D721Med (cell line): Measurements from ENCODE around the gene PLVAP.
A peak's percentile ranks its signal among the peaks of the same experiment; 100 is the strongest.

Source experiments
- DNase-seq: peaks from one replicate; pipeline ENCODE4 v3.0.0; 2011; ENCODE audit warnings: low spot score; ENCODE audit not compliant: insufficient read length
- FAIRE-seq: peaks from 2 replicates; lab custom pipeline; 2011; peaks lifted over from hg19 to GRCh38; lab: Jason Lieb, UNC
- CTCF ChIP-seq: IDR thresholded peaks from 2 replicates; pipeline ENCODE4 v1.5.1; 2012; ENCODE audit warnings: mild to moderate bottlenecking, control low read depth; ENCODE audit not compliant: insufficient read depth; ENCODE audit errors: missing control alignments

Gene PLVAP

GRCh38 chr19:17376935-17377600, at the start of gene PLVAP:
TSS of gene PLVAP (minus strand) at chr19:17377342. CDS start at chr19:17377288, 54 bp downstream.
- FAIRE-seq (no peak), DNase-seq (no peak)
- TF ChIP-seq CTCF, result no peak

GRCh38 chr19:17424743-17425365, 47.7 kb upstream of the PLVAP start:
- peak; percentile 27 for TF ChIP-seq CTCF
- peak; percentile 86 for DNase-seq
- no peak for FAIRE-seq

GRCh38 chr19:17423429-17424208, 46.5 kb upstream of the PLVAP start:
- FAIRE-seq, result no peak
- DNase-seq, result no peak
- TF ChIP-seq CTCF, result no peak

- DNase-seq (no peak), FAIRE-seq (no peak)
- TF ChIP-seq CTCF, result no peak
Observed at GRCh38 chr19:17421942-17422341, 44.8 kb upstream of the PLVAP start.

GRCh38 chr19:17420475-17420924, 43.4 kb upstream of the PLVAP start:
- DNase-seq, result peak; percentile 51
- no peak for FAIRE-seq
- peak; percentile 32 for TF ChIP-seq CTCF

- DNase-seq (peak; percentile 90), FAIRE-seq (peak; percentile 53)
- TF ChIP-seq CTCF, result no peak
Observed at GRCh38 chr19:17419621-17420474, 42.7 kb upstream of the PLVAP start, which contains the start of gene MVB12A. TSS of gene MVB12A (plus strand) at chr19:17420047. CDS start at chr19:17420136, 89 bp downstream.
